GM18517 (cell line): ENCODE measurements around the gene RAB3C.

ENCODE experiments used
- ATAC-seq: cut with Tn5 transposase; IDR thresholded peaks from one replicate; pipeline ENCODE4 v1.9.1; 2021; ENCODE audit warnings: mild to moderate bottlenecking, moderate library complexity; ENCODE audit not compliant: unreplicated experiment

The RAB3C gene

DNA sequence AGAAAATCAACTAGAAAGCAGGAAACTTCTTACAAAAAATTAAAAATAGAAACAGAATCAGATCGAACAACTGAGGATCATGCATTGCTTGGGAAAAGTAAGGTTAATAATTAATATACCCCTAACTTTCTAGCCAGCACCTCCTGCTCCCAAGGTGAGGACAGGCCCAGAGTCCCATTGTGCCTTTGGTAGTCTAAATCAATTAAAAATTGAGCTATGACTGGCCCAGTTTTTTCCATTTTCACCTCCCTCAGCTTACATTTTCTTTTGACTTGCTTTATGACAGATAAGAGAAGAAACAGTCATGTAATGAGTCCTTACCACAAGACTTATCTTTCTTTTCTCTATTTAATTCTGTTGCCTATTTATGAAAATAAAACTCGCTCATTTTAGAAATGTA, 182.2 kb downstream of the RAB3C start:
- no peak for ATAC-seq

GRCh38 chr5:58767104-58767503, 184.2 kb downstream of the RAB3C start:
- ATAC-seq: no peak

DNA sequence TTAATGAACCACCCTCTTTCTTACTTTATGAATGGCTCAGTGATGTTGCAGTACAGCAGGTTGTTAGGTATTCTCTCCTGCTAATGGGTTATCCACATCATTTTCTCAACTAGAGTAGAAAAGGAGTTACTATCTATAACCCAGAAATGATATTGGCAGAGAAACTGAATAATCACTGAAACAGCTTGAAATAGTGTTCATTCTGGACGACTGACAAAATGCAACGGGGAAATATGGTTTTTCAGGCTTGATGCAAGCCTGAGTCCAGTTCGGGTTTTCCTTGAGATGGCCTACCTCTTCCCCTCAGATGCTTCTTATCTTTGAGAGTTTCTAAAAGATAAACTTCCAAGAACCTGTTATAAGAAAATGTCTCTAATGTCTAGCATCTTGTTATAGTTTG, 187.3 kb downstream of the RAB3C start:
- no peak for ATAC-seq

- no peak for ATAC-seq
These were observed 188.9 kb downstream of the RAB3C start for GRCh38 chr5:58771796-58772195.

DNA sequence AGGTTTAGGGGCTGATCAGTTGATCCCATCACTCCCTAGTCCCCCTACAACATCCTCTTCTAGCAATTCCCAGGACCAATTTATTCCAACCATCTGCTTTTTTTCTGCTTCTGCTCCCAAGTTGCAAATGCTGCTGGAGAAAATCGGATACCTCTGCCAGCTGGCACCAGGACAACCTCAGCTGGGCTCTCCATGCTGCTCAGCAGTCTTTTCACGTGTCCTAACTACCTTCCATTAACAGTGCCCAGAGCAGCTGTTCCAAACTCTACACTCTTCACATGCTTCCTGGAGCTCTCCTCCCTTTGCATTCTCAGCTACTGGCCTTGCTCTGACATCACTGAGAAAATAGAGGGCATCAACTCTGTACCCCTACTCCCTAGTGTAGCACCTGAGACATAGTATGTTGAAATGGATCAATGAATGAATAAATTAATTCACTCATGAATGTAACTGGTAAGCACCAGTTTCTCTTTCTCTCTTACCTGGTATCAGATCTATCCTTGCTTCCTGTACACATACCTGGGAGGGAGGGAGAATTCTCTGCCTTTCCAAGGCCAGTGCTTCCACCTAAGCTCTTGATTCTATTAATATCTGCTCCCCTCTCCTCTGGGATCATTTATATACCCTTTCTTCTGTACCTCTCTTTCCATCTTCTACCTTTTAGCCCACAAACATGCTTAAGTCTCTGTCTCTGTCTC, 191.0 kb downstream of the RAB3C start:
- no peak for ATAC-seq

DNA sequence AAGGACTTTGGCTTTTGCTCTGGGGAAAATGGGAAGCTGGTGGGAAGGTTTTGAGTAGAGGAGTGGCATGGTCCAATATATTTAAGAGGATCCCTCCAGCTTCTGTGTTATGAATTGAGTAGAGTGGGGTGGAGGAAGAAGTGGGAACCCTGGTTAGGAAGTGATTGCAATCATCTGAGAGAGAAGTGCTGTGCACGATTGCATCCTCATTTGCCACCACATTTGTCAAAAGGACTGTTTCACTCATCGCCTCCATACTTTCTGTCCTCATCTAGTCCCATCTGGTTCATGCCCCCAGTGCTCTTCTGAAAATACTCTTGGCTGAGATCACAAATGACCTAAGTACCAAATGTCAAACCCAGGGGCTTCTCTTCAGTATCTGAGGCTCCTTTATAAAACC, 192.1 kb downstream of the RAB3C start:
- ATAC-seq: no peak

DNA sequence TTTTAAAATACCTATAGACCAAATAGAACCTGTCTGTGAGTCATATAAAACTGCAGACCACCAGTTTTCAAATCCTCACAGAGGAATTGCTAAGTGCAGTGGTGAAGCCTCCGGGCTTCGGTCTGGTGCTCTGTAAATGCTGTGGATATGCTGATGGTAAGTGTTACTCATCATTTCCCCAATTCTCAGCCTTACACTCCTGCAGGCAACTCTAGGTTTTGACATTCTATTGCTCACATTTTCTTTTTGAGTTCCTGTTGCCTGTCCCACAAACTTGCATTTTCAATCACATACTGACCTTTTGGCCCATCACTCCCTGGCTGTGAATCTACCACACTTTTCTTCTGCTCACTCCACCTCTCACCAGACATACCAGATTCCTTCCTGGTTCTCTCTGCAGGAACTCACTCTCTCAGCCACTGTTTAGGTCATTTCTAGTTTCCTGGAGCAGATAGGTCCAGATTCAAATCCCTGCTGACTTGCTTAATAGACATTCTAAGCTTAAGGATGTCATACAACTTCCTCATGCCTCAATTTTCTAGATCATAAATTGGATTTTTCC, 192.9 kb downstream of the RAB3C start:
- ATAC-seq: peak; percentile 69

- ATAC-seq: no peak
These were observed 193.7 kb downstream of the RAB3C start for GRCh38 chr5:58776559-58776958.

- no peak for ATAC-seq
These were observed 196.0 kb downstream of the RAB3C start for GRCh38 chr5:58778888-58779287.

DNA sequence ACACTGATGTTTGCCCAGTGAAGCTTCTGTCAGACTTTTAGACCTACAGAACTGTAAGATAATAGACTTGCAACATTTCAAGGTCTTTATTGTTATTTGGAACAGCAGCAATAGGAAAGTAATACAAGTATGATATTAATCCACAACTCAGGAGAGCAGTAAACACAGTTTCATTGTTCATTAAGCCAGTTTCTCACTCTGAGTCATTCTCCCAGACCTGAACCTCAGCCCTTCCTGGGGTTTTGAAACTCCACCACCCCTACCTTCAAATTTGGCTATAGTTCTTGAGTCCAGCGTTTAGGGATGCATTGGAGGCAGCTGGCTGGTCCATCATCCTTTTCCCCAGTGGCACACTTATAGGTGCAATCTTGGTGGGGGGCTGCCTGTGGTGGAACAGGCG, 203.2 kb downstream of the RAB3C start:
- peak; percentile 68 for ATAC-seq

- peak; percentile 62 for ATAC-seq
These were observed 203.9 kb downstream of the RAB3C start for GRCh38 chr5:58786711-58787303.

- ATAC-seq: no peak
These were observed 205.1 kb downstream of the RAB3C start for GRCh38 chr5:58787987-58788386.

GRCh38 chr5:58793888-58794657, 211.2 kb downstream of the RAB3C start:
- no peak for ATAC-seq

DNA sequence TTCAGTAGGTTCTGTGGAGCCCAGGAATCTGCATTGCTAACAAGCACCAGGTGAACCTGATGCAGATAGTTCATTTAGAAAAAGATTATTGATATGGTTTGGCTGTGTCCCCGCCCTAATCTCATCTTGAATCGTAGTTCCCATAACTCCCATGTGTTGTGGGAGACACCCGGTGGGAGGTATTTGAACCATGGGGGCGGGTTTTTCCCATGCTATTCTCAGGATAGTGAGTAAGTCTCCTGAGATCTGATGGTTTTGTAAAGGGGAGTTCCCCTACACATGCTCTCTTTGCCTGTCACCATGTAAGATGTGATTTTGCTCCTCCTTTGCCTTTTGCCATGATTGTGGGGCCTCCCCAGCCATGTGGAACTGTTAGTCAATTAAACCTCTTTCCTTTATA, 212.0 kb downstream of the RAB3C start:
- ATAC-seq: no peak

DNA sequence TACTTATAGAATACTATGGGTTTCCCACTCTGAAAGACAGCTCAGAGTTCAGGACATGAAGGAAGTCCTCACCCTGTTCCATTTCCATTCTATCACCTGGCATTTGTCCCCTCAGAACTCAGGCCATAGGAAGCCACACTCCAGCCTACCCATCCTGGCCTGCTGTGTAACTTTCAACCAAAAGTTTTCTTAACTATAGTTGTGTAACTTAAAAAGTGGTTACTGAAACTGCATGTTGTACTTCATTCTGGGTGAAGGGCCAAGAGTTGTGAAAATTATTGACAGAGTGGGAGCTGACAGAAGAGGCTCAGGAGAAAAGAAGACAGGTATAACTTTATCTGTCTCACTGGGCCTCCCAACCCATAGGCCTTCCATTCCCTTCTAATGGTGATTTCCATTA, 212.5 kb downstream of the RAB3C start:
- no peak for ATAC-seq

DNA sequence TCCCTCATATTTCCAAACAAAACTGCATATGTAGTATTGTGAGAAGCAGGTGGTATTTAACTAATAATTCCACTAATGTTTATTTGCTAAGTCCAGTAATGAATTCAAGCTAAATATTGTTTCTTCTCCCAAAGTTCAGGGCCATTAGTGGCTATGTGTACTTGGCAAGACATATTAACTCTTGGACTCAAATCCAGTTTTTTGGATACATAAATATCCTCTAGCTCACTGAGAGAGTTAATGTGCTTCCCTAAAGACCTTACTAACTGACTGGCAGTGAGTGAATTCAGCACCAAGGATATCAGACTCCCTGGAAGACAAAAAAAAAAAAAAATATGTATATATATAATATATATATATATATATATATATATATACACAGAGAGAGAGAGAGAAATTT, 214.1 kb downstream of the RAB3C start:
- no peak for ATAC-seq

DNA sequence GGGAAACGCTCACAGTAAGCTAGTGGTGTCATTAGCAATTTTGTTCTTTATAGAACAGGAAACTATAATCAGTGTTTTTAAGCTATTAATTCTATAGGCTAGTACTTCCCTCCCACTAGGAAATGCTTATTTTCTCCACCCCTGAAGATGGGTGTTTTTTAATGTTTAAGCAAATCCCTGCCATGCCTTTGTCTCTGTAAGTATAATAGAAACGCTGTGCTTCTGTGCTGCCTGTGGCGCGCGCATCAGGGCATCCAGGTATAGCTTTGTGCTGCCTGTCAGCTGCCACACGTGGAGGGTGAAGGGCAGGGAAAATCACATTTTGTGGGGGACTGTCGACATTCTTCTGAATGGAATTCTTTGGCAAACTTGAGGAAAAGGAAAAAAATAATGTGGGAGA, 217.5 kb downstream of the RAB3C start:
- no peak for ATAC-seq

DNA sequence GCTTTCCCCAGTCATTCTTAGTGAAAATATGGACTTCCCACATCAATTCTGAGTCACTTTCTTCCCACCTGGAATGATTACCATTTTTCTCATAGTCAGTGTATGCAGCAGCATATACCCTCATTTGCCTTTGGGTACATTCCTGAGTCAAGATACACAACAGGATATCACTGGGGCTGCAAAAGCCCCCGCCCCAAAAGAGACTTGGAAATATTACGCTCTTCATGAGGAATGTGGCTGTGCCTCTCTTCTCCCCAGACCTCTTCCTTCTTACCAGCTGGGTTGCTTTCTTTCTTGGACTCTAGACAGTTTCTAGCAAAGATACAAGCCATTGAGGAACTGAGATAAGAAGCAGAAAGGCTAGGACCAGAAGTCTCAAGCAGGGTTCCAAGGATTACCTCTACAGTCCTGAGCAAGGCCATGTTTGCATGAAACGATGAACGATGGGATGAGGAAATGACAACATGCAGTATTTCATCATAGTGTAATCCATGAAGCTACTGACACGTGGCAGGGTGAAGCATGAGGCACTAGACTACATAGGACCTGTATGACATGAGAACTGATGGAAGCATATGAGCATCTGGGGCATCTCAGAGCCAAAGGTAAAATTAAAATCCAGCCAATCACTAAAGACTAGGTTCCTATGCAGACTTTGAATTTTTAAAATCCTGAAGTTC, 218.1 kb downstream of the RAB3C start:
- ATAC-seq: no peak

GRCh38 chr5:58803056-58803455, 220.2 kb downstream of the RAB3C start:
- no peak for ATAC-seq

- no peak for ATAC-seq
These were observed 221.4 kb downstream of the RAB3C start for GRCh38 chr5:58804291-58804690.

- ATAC-seq: no peak
These were observed 227.2 kb downstream of the RAB3C start for GRCh38 chr5:58810086-58810485.
